HG03139 (cell line): ENCODE measurements around the gene GHDC.
A peak's percentile ranks its signal among the peaks of the same experiment; 100 is the strongest.
"Not testable (repeated sequence)": the region's sequence is repeated elsewhere in the genome, so short reads cannot be mapped to it uniquely, and the experiment has no call there.

Experiments used
- ATAC-seq: cut with Tn5 transposase; IDR thresholded peaks from one replicate; pipeline ENCODE4 v1.9.1; 2021; ENCODE audit not compliant: unreplicated experiment

The GHDC gene

GRCh38 chr17:42193969-42194899, at the start of gene GHDC:
TSS of gene GHDC (minus strand) at chr17:42194494. CDS start at chr17:42193581, 913 bp downstream.
- ATAC-seq: peak; percentile 58

- ATAC-seq: no peak
Measured at GRCh38 chr17:42243493-42243982, 49.2 kb upstream of the GHDC start.

GRCh38 chr17:42241871-42242270, 47.6 kb upstream of the GHDC start:
- no peak for ATAC-seq

- not testable (repeated sequence) for ATAC-seq
Measured at GRCh38 chr17:42240863-42241262, 46.6 kb upstream of the GHDC start.

- no peak for ATAC-seq
Measured at GRCh38 chr17:42240201-42240600, 45.9 kb upstream of the GHDC start.

GRCh38 chr17:42239576-42239975, 45.3 kb upstream of the GHDC start:
- ATAC-seq: not testable (repeated sequence)

- no peak for ATAC-seq
Measured at GRCh38 chr17:42236760-42237159, 42.5 kb upstream of the GHDC start.

- ATAC-seq: no peak
Measured at GRCh38 chr17:42233994-42234393, 39.7 kb upstream of the GHDC start.

- ATAC-seq: no peak
Measured at GRCh38 chr17:42233156-42233555, 38.9 kb upstream of the GHDC start.

GRCh38 chr17:42230225-42230624, 35.9 kb upstream of the GHDC start:
- ATAC-seq: no peak

- ATAC-seq: no peak
Measured at GRCh38 chr17:42227849-42228700, 33.8 kb upstream of the GHDC start.

- no peak for ATAC-seq
Measured at GRCh38 chr17:42225646-42226045, 31.4 kb upstream of the GHDC start.

- no peak for ATAC-seq
Measured at GRCh38 chr17:42224651-42225050, 30.4 kb upstream of the GHDC start.

- ATAC-seq: no peak
Measured at GRCh38 chr17:42221886-42222745, 27.8 kb upstream of the GHDC start.

GRCh38 chr17:42219280-42219679, 25.0 kb upstream of the GHDC start:
- not testable (repeated sequence) for ATAC-seq

GRCh38 chr17:42214156-42214555, 19.9 kb upstream of the GHDC start:
- ATAC-seq: no peak

- no peak for ATAC-seq
Measured at GRCh38 chr17:42212382-42212781, 18.1 kb upstream of the GHDC start.

GRCh38 chr17:42211921-42212341, 17.6 kb upstream of the GHDC start:
- ATAC-seq: not testable (repeated sequence)

GRCh38 chr17:42210046-42210445, 15.8 kb upstream of the GHDC start:
- ATAC-seq: no peak

GRCh38 chr17:42206153-42206612, 11.9 kb upstream of the GHDC start:
- ATAC-seq: not testable (repeated sequence)
